BLaER1 (cell line): Measurements from ENCODE around the gene ENDOU.

ENCODE experiments used
- H3K27ac ChIP-seq: shearing (Covaris generic); formaldehyde crosslinking; 2 replicates; pipeline ENCODE4 v1.8.1; 2022
- H3K27me3 ChIP-seq: shearing (Covaris generic); formaldehyde crosslinking; 2 replicates; pipeline ENCODE4 v1.8.1; 2022
- H3K36me3 ChIP-seq: shearing (Covaris generic); formaldehyde crosslinking; 2 replicates; pipeline ENCODE4 v1.8.1; 2022
- H3K4me1 ChIP-seq: shearing (Covaris generic); formaldehyde crosslinking; 2 replicates; pipeline ENCODE4 v1.8.1; 2022
- H3K4me2 ChIP-seq: shearing (Covaris generic); formaldehyde crosslinking; 2 replicates; pipeline ENCODE4 v1.8.1; 2022
- H3K4me3 ChIP-seq: shearing (Covaris generic); formaldehyde crosslinking; 2 replicates; pipeline ENCODE4 v1.8.1; 2022
- H3K9ac ChIP-seq: shearing (Covaris generic); formaldehyde crosslinking; 2 replicates; pipeline ENCODE4 v1.8.1; 2022
- H3K9me3 ChIP-seq: shearing (Covaris generic); formaldehyde crosslinking; 2 replicates; pipeline ENCODE4 v1.8.1; 2022
- H4K20me1 ChIP-seq: shearing (Covaris generic); formaldehyde crosslinking; 2 replicates; pipeline ENCODE4 v1.8.1; 2022
- Cebpa-rat ChIP-seq: shearing (Covaris generic); IDR thresholded peaks from 2 replicates; pipeline ENCODE4 v1.8.1; 2022

Gene ENDOU

GRCh38 chr12:47757840-47758583, 32.7 kb upstream of the ENDOU start:
- Histone ChIP-seq H3K4me2 (peak overlapping the region; percentile 97), H3K9me3 (no peaks in the 10 kb centered on the region), H3K27me3 (no peaks in the 10 kb centered on the region), H3K36me3 (no peaks in the 10 kb centered on the region), H4K20me1 (no peaks in the 10 kb centered on the region), H3K27ac (peak overlapping the region; percentile 80), H3K4me1 (peaks cover 90% of the 10 kb centered on the region), H3K4me3 (peak overlapping the region; percentile 68), H3K9ac (peak overlapping the region; percentile 72)
- TF ChIP-seq Cebpa-rat = no peak

DNA sequence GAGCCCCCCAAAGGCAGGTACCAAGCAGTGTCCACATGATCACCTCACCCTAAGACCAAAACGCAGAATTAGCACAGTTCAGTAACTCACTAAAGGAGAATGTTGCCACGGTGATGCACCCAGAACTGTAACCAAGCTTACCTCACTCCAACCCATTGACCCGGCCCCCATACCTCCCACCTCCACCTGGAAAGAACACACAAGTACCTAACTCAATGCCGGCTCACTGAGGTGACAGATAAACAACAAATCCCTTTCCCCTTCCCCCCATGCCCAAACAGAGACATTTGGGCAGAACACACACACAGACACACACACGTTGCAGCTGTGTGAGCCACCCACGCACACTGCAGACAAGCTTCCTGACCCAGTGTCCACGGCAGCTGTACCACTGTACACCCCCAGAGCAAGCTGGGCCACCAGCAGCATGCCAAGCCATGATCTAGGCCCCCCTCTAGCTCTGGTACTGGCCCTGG, 32.1 kb upstream of the ENDOU start:
- H3K9ac ChIP-seq = peak overlapping the region; percentile 72; the same call in 1 of the 2 replicates
- peak overlapping the region; percentile 68 for H3K4me3 ChIP-seq
- no peak for TF ChIP-seq Cebpa-rat
- H3K27me3 ChIP-seq = no peaks in the 10 kb centered on the region
- H3K4me2 ChIP-seq = peak overlapping the region; percentile 97
- H4K20me1 ChIP-seq = no peaks in the 10 kb centered on the region
- peaks cover 90% of the 10 kb centered on the region for H3K4me1 ChIP-seq
- no peaks in the 10 kb centered on the region for H3K9me3 ChIP-seq
- H3K27ac ChIP-seq = peak overlapping the region; percentile 80
- H3K36me3 ChIP-seq = no peaks in the 10 kb centered on the region

GRCh38 chr12:47755655-47756562, 30.6 kb upstream of the ENDOU start:
- Histone ChIP-seq H3K36me3 (no peaks in the 10 kb centered on the region), H3K27me3 (no peaks in the 10 kb centered on the region), H3K9me3 (no peaks in the 10 kb centered on the region), H3K4me2 (peak overlapping the region; percentile 97), H3K4me3 (no peak overlapping the region), H4K20me1 (no peaks in the 10 kb centered on the region), H3K27ac (peak overlapping the region; percentile 80), H3K4me1 (peaks cover 97% of the 10 kb centered on the region), H3K9ac (0 out of 2 replicates have a peak overlapping the region, but pooled peaks have one; percentile 34)
- no peak for TF ChIP-seq Cebpa-rat

DNA sequence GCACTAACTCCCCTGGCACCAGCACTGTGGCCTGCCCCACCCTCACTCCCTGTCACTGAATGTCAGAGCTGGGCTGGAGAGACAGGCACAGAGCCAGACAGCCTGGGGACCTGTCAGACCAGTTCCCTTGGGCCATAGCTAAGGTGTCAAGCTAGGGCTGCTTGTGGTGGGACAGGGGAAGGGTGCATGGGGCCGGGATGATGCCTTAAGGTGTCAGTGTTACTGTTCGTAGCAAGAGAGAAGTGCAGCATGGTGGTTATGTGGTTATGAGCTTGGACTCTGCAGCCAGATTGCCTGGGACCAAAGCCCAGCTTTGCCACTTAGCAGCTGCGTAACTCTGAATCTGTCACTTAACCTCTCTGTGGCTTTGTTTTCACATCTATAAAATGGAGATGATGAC, 29.6 kb upstream of the ENDOU start:
- H3K4me3 ChIP-seq = no peak overlapping the region
- peak overlapping the region; percentile 97 for H3K4me2 ChIP-seq
- no peak for TF ChIP-seq Cebpa-rat
- no peaks in the 10 kb centered on the region for H3K36me3 ChIP-seq
- H3K27me3 ChIP-seq = no peaks in the 10 kb centered on the region
- H3K9me3 ChIP-seq = no peaks in the 10 kb centered on the region
- no peak overlapping the region for H3K9ac ChIP-seq
- H4K20me1 ChIP-seq = no peaks in the 10 kb centered on the region
- peaks cover 97% of the 10 kb centered on the region for H3K4me1 ChIP-seq
- peak overlapping the region; percentile 72 for H3K27ac ChIP-seq

DNA sequence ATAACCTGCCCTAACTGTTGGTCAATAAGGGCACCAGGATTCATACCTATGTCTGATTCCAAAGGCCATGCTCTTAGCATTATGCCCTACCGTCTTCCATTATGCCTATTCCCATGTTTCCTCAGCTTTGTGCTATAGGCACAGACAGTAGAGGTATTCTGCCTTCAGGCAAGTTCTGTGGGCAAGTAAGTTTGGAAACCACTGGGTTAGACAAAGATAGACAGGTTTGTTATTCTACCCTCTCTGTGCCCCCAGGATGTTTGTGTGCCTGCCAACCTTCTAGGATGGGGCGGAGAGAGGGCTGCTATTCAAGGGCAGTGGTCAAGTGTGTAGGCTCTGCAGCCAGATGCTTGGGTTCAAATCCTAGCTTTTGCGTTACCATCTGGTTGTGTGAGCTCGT, 28.8 kb upstream of the ENDOU start:
- Histone ChIP-seq H3K4me2 (peak overlapping the region; percentile 97), H4K20me1 (no peaks in the 10 kb centered on the region), H3K27ac (peak overlapping the region; percentile 72), H3K36me3 (no peaks in the 10 kb centered on the region), H3K9ac (peak overlapping the region; percentile 35; the same call in 1 of the 2 replicates), H3K4me3 (peak overlapping the region; percentile 13; the same call in 1 of the 2 replicates), H3K9me3 (no peaks in the 10 kb centered on the region), H3K4me1 (peaks cover 96% of the 10 kb centered on the region), H3K27me3 (no peaks in the 10 kb centered on the region)
- no peak for TF ChIP-seq Cebpa-rat

GRCh38 chr12:47753021-47754001, 28.0 kb upstream of the ENDOU start:
- no peaks in the 10 kb centered on the region for H3K36me3 ChIP-seq
- peak overlapping the region; percentile 13; the same call in 1 of the 2 replicates for H3K4me3 ChIP-seq
- H3K9me3 ChIP-seq = no peaks in the 10 kb centered on the region
- H3K4me1 ChIP-seq = peaks cover 99% of the 10 kb centered on the region
- TF ChIP-seq Cebpa-rat = no peak
- no peaks in the 10 kb centered on the region for H4K20me1 ChIP-seq
- H3K9ac ChIP-seq = peak overlapping the region; percentile 35; the same call in 1 of the 2 replicates
- peak overlapping the region; percentile 72 for H3K27ac ChIP-seq
- no peaks in the 10 kb centered on the region for H3K27me3 ChIP-seq
- peak overlapping the region; percentile 97 for H3K4me2 ChIP-seq

- Histone ChIP-seq H3K27me3 (no peaks in the 10 kb centered on the region), H3K36me3 (no peaks in the 10 kb centered on the region), H3K4me2 (peak overlapping the region; percentile 97), H3K4me3 (no peak overlapping the region), H4K20me1 (no peaks in the 10 kb centered on the region), H3K9ac (peak overlapping the region; percentile 35; the same call in 1 of the 2 replicates), H3K9me3 (no peaks in the 10 kb centered on the region), H3K27ac (peak overlapping the region; percentile 72), H3K4me1 (peaks cover 97% of the 10 kb centered on the region)
- TF ChIP-seq Cebpa-rat = no peak
These were observed 27.3 kb upstream of the ENDOU start for GRCh38 chr12:47752552-47752951.

DNA sequence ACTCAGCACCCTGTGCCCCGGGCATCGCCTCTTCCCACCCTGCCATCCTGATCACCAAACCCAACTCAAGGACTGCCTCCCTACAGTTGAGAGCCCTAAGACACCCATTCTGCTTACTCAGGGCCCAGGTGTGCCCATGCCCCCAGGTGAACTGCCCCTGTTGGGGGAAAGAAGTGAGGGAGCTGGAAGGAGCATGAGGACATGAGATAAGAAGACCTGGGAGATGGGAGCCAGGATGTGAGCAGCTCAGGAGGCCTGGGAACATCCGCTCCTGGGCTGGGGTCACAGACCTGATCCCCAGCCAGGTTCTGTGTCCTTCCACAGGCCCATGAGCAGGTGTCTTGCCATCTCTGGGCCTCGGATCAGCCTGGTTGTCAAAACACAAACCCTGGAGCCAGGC, 26.8 kb upstream of the ENDOU start:
- H3K27me3 ChIP-seq = no peaks in the 10 kb centered on the region
- no peaks in the 10 kb centered on the region for H3K9me3 ChIP-seq
- H3K27ac ChIP-seq = peak overlapping the region; percentile 72; the same call in 1 of the 2 replicates
- H3K9ac ChIP-seq = no peak overlapping the region; the same call in 1 of the 2 replicates
- H3K4me3 ChIP-seq = no peak overlapping the region
- no peaks in the 10 kb centered on the region for H3K36me3 ChIP-seq
- no peaks in the 10 kb centered on the region for H4K20me1 ChIP-seq
- peaks cover 97% of the 10 kb centered on the region for H3K4me1 ChIP-seq
- H3K4me2 ChIP-seq = peak overlapping the region; percentile 97
- TF ChIP-seq Cebpa-rat = no peak

GRCh38 chr12:47751561-47751960, 26.3 kb upstream of the ENDOU start:
- Histone ChIP-seq H3K4me1 (peaks cover 97% of the 10 kb centered on the region), H3K27ac (peak overlapping the region; percentile 72), H3K9ac (0 out of 2 replicates have a peak overlapping the region, but pooled peaks have one; percentile 8)

More at GRCh38 chr12:47751561-47751960, 26.3 kb upstream of the ENDOU start:
- TF ChIP-seq Cebpa-rat = no peak
- Histone ChIP-seq H3K4me2 (peak overlapping the region; percentile 97), H3K9me3 (no peaks in the 10 kb centered on the region), H3K27me3 (no peaks in the 10 kb centered on the region), H3K36me3 (0 out of 2 replicates have a peak, but pooled peaks cover under 1% of the 10 kb centered on the region), H4K20me1 (no peaks in the 10 kb centered on the region), H3K4me3 (no peak overlapping the region)
